NCI-H345 (cell line): ENCODE data around the gene LRGUK.

Experiments used
- DNase-seq: peaks from one replicate; lab custom pipeline; 2025; lab: John Stamatoyannopoulos, UW

LRGUK gene

DNA sequence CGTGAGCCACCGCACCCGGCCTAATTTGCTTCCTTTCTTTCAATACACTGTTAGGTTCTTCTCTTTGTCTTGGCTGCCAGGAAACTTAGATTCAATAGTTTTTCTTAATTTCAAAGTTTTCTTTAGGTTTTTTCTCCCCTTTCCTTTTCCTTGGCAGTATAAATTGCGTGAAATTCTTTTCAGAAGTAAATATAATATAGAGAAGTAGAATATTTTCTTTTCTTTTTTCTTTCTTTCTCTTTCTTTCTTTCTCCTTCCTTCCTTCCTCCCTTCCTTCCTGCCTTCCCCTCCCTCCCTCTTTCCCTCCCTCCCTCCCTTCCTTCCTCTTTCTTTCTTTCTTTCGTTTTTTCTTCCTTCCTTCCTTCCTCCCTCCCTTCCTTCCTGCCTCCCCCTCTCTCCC is 1.7 kb downstream of the LRGUK start:
- DNase-seq = no peak

DNA sequence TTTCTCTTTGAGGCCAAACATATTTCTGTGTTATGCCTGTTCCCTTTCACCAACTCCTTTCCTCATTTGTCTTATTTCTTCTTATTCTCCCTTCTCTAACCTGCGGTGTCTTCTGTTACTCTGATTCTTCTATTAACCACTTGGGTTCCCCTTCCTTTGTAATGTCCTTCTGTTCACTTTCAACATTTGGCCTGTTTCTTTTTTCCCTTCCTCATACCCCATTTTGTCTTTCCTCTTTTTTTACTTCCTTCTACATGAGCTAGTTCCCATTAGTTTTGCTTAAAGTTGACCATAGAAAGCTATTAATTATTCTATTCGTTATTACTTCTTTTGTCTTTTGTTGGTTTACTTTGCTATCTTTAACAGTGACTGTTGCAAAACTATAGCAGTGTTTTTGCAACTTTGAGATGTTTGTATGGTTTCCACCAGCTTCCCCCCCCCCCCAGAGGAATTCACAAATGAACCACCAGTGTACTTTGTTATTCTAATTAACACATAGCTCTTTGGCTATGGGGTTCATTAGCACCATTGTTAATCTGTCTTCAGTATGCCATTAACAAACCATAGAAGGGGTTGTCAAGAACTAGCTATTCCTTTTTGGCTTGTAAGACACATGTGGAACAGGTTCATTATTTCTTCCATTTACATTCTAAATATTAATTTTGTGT is 2.9 kb downstream of the LRGUK start:
- DNase-seq = no peak

DNA sequence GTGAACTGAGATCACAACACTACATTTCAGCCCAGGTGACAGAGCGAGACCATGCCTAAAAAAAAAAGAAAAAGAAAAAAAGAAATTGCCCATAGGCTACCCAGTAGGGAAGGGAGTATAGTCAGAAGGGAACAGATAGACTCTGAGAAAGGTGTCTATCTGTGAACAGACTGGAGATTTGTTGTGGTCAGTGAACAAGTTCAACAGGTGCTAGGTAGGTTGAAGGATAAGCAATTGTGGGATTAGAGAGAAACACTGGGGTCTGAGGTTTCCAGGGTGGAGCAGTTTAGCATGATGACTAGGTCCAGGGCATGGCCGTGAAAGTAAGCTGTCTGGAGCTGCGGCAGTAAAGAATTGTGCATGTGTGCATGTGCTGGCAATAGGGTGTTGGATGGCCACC is 6.9 kb downstream of the LRGUK start:
- no peak for DNase-seq

DNA sequence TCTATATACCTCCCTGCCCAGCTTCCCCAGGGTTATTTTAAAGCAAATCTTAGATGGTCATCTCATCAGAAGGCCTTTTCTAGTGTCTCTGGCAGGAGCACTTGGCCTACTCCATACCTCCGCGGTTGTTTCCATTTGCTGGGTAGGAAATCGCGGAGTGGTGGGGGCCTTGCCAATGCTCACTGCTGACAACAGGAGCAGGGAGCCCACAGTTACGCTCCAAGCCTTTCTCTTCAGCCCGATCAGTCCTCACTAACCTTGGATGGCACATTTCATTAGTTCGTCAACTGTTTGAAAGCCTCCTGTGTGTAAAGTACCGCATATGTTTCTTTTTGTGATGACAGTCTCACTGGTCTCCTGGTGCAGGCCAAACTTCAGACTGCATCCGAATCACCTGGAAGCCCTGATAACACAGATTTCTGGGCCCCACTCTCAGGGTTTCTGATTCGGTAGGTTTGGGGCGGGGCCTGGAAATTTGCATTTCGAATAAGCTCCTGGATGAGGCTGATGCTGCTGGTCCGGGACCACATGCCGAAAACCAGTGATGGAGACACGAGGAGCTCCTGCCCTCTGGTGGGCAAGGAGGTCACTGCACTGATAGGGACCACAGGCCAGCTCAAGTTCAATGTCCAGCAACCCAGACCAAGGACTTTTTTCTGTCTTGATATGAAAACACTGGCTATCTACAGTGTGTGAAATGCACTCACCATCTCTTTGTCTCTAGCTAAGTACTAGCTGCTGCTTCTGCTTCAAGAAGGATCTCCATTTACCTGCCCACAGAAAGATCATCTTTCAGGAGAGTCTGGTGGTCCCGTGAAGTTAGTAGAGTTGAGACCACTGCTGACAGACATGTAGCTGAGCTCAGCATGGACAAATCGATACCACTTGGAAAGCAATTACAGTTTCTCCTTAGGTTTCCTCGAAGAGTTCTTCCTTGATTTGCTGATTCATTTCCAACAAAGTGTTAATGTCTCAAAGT is 14.0 kb downstream of the LRGUK start:
- peak; percentile 11 for DNase-seq

DNA sequence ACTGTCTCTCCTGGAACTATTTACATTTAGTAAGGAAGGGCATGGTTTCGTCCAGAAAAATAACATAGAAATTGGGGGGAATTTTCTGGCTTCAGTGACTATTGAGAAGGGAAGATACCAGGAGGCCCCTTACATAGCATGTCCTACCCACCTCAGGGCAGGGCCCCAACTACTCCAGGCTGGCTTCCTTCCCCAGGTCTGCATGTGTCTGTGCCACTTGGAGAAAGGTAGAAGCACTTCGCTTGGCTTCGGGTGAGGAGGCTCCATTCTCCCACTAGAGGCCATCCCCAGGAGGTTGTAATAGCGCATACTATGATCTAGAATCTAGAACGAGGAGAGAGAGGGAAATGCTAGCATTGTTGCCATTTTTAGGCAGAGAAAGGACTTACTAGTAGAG is 14.7 kb downstream of the LRGUK start:
- DNase-seq = no peak

DNA sequence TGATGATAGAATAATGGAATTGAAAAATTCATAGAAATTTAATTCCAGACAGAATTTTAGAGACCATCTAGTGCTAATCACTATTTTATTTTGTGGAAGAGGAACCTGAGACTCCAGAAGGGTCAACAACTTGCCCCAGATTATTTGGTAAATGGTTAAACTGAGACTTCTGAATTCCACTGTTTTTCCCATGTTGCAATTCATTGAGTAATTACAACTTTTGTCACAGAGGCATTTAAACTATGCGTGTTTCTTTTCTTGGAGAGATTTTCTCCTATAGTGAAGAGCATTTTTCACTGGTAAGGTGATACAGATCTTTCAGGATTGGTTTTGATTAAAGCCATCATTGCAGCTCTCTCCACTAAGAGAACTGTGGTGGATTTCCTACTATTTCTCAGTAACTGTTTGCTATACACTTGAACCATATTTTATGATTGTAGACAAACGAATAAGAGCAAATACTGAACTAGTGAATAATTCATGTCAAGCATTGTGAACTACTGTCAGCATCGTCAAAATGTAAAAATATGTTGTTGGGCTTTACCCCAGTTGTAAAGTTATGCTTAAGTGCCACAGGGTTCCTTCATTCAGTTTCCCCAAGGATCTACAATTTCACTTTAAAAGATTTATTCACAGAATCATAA is 26.5 kb downstream of the LRGUK start:
- no peak for DNase-seq

- DNase-seq = no peak
Observed at GRCh38 chr7:134154581-134155130, 27.5 kb downstream of the LRGUK start.

DNA sequence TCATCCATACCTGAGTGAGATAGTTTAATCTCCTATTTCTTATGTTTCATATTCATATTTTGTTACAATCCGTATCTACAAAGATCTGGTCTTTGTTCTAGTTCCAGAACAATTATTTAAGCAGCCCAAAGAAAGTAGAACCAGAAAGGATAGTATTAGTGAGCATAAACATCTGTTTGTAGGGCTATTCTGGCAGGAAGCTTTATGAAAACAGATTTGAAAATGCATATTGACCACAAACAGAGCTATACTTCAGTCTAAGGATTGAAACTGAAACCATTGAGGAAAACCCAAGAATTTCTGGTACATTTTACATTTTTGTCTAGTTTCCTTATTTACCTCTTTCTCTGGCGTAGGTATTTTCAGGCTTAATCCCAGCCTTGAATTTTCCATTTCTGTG is 28.1 kb downstream of the LRGUK start:
- no peak for DNase-seq

DNA sequence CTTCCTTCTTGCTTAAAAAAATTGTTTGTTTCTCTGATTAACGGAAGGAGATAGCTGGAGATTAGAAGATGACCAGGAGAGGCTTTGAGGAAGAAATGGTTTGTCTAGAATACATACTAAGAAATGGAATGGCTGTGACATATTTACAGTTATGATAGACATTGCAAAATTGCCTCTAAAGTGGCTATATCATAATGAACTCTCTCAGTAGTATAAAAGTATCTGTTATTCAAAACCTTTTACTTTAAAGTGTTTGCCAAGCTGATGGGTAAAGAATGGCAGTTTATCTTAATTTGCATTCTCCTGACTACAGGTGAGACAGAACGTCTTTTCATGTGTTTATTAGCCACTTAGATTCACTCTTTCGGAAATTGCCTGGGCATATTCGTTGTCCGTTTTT is 28.7 kb downstream of the LRGUK start:
- DNase-seq = no peak

GRCh38 chr7:134165252-134165651 is 38.1 kb downstream of the LRGUK start:
- DNase-seq = no peak

GRCh38 chr7:134167250-134167649 is 40.1 kb downstream of the LRGUK start:
- DNase-seq = no peak

DNA sequence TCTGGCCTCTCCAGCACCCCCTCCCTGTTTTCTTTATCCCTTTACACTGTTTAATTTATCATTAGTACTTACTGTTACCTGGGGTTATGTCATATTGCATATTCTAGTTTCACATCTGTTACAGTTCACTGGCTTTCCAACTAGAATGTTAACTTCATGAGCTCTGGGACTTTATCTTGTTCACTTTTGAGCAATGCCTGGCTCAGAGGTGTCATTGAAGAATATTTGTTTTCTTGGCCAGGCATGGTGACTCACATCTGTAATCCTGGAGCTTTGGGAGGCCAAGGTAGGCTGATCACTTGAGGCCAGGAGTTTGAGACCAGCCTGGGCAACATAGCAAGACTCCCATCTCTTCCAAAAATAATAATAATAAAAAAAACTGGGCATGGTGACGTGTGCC is 40.7 kb downstream of the LRGUK start:
- no peak for DNase-seq

DNA sequence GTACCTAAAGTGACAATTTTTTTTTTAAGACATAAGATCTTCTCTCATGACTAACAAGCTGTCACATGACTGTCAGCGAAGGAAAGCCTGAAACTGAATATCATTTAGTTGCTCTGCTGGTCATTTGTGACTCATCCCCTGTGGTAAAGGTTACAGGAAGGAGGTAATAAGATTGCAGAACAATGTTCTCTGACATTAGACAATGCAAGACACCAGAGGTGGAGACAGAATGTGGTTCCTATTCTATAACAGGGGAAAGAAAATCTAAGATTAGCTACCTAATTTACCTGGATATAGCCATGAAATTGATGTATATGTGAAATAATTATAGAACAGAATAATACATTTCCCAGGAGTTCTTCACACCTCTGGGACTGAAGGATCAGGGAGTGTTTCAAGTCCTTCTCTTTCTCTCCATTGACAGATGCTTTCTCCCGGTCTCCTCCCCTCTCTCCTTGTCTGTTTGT is 47.7 kb downstream of the LRGUK start:
- DNase-seq = no peak

GRCh38 chr7:134175334-134176036 is 48.3 kb downstream of the LRGUK start:
- DNase-seq = no peak

DNA sequence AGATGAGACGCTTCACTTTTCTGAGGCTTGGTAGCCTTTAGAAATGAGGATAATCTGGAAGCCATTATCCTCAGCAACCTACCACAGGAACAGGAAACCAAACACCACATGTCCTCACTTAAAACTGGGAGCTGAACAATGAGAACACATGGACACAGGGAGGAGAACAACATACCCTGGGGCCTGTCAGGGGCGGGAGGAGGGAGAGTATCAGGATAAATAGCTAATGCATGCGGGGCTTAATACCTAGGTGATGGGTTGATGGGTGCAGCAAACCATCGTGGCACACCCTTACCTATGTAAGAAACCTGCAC is 48.9 kb downstream of the LRGUK start:
- no peak for DNase-seq

DNA sequence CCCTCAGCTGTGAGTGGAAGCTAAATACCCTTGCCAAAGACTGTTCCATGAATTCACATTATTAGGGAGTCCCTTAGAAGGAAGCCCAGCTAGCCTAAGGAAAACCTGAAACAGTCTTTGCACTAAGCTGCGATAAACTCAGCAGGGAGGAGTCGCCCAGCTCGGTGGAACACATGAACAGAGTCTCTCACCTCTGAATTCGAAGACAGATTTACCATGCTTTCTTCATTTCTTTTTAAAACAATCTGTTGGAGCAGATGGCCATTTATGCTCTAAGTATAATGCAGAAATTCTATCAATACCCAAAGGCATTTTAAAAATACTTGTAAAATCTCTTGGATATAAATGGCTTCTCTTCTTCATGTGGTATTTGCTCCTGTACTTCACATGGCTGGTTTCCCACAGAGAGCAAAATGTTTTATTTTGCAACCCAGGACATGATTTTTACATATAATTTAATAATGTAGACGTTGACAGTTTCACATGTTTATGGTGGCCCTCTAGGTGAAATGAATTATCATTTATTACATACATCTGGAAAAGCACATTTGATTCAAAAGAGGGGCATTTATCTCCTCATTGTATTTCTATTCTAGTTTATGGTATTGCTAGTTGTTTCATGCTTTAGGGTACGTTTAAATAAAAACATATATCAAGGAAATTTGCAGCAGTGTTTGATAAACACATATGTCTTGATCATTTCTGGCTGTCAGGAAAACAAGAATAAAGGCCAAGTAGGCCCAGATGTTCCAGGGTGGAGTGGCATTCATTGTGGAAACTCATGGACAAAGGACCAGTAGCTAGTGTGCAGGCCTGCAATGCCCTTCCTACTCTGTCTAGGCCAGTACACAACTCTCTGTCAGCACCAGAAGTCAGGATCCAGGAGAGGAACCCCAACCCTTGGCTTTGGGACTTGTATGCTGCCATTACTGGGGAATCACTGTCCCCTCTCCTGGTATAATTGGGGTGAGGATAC is 52.2 kb downstream of the LRGUK start:
- DNase-seq = no peak

DNA sequence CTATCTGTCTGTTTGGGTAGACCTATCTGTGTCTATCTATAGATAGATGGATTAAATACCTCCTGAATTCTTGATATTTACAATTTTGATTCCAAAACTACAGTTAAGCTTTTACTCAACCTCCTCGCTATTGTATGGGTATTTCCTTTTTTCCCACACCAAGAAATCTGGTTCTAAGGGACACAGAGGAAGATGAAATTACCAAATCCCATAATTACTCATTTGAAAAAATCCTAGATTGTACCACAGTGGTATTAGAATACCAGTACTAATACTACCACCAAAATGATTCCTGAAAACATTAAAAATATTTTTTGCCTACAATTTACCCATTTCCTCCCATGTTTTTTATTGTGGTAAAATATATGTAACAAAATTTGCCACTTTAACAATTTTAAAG is 53.2 kb downstream of the LRGUK start:
- no peak for DNase-seq

GRCh38 chr7:134182078-134182477 is 54.9 kb downstream of the LRGUK start:
- no peak for DNase-seq

- DNase-seq = no peak
Observed at GRCh38 chr7:134184767-134185166, 57.6 kb downstream of the LRGUK start.

DNA sequence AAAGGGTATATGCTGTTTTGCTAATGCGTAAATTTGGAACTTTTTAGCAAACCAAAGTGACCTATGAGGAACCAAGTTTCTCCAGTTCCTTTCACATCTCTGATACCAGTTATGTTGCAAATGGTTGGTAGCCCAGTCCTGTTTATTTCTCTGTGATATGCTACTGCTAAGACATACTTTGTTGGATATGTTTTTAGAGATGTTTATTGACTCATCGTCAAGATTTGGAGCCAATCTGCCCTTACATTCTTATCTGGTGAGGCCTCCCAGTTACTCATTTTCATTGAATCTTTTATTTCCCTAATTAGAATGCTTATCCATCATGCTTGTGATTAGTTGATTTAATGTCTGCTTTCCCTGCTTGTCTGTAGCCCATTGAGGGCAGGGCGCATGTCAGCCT is 58.9 kb downstream of the LRGUK start:
- no peak for DNase-seq

- DNase-seq = no peak
Observed at GRCh38 chr7:134186801-134187200, 59.7 kb downstream of the LRGUK start.
